ENCODE data around the gene RNASE4. TPM values are rescaled to one million over a fixed set of nuclear protein-coding genes. Genes with fewer than 3 reads are reported as not detected.

RNASE4 gene
- total and polyA plus RNA-seq, 10 of the 15 experiments (the other 5 are each of a cell fraction or from before 2014, with no cell fraction given) = 0.87 to 2.6 (median 1.3) TPM

DNA sequence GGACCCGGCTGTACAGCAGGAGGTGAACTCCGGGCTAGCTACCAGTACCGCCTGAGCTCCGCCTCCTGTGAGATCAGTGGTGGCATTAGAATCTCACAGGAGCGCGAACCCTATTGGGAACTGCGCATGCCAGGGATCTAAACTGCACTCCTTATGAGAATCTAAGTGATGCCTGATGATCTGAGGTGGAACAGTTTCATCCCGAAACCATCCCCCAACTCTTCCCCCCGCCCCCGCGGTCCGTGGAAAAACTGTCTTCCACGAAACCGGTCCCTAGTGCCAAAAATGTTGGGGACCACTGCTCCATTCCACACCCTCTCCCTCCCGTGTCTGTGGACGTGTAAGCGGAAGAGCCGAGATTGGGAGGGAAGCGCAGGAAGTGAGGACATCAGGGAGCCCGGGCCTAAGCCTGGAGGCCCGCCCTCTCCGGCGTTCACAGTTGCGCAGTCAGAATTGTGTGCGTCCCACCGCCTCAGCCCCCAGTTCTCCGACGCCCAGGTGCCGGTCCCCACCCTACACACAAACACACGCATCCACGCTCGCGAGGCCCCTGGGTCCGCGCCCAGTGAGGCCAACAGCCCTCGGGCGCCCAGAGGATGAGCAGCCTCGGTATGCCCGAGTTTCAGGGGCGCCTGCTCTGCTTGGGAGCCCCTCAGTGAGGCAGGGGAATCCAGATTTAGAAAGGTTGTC is 1.8 kb upstream of the RNASE4 start (continued):
- TF ChIP-seq TBL1XR1 (IDR thresholded peaks at IDR 0.05; ENCODE audit: low read depth, low read length) (no peak), JUND (IDR thresholded peaks at IDR 0.05; ENCODE audit: low read depth, low read length) (0 out of 2 replicates have a peak, but pooled peaks have one; percentile 48), MYB (IDR thresholded peaks at IDR 0.05; ENCODE audit: borderline replicate concordance, low read depth, low read length) (no peak), FOXK2 (IDR thresholded peaks at IDR 0.05) (no peak), EP300 (IDR thresholded peaks at IDR 0.05; ENCODE audit: borderline replicate concordance in 1 of 2, control insufficient read depth in 1 of 2, low read depth in 2 of 2, low read length in 2 of 2) (no peak), EZH2 (IDR thresholded peaks at IDR 0.05; ENCODE audit: borderline replicate concordance, control insufficient read depth, low read depth, low read length) (no peak), ZNF24 (IDR thresholded peaks at IDR 0.05) (no peak), TARDBP (IDR thresholded peaks at IDR 0.05; ENCODE audit: borderline replicate concordance) (no peak), CBX3 (IDR thresholded peaks at IDR 0.05; ENCODE audit: borderline replicate concordance, low read depth) (no peak), SUZ12 (IDR thresholded peaks at IDR 0.05; ENCODE audit: unreplicated experiment) (no peak), TCF12 (IDR thresholded peaks at IDR 0.05; ENCODE audit: low read depth, low read length) (no peak), POLR2AphosphoS5 (IDR thresholded peaks at IDR 0.05; ENCODE audit: low read length) (peak; percentile 89), ESRRA (IDR thresholded peaks at IDR 0.05; ENCODE audit: low read length) (no peak), PML (IDR thresholded peaks at IDR 0.05; ENCODE audit: low read length) (peak; percentile 90), NRF1 (conservative IDR thresholded peaks at IDR 0.05; ENCODE audit: low read depth, low read length) (0 out of 2 replicates have a peak, but pooled peaks have one; percentile 18), HDAC6 (IDR thresholded peaks at IDR 0.05; ENCODE audit: unreplicated experiment) (no peak), SIX5 (IDR thresholded peaks at IDR 0.05; ENCODE audit: low read depth, low read length, severe bottlenecking) (no peak), KAT2A (conservative IDR thresholded peaks at IDR 0.05; ENCODE audit: control insufficient read depth, low read depth, low read length) (no peak)
- TF ChIP-seq, protein P1, sequence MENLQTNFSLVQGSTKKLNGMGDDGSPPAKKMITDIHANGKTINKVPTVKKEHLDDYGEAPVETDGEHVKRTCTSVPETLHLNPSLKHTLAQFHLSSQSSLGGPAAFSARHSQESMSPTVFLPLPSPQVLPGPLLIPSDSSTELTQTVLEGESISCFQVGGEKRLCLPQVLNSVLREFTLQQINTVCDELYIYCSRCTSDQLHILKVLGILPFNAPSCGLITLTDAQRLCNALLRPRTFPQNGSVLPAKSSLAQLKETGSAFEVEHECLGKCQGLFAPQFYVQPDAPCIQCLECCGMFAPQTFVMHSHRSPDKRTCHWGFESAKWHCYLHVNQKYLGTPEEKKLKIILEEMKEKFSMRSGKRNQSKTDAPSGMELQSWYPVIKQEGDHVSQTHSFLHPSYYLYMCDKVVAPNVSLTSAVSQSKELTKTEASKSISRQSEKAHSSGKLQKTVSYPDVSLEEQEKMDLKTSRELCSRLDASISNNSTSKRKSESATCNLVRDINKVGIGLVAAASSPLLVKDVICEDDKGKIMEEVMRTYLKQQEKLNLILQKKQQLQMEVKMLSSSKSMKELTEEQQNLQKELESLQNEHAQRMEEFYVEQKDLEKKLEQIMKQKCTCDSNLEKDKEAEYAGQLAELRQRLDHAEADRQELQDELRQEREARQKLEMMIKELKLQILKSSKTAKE (IDR thresholded peaks at IDR 0.05; ENCODE audit: low read depth, poor library complexity, severe bottlenecking) = no peak
- TF ChIP-seq, protein P2, sequence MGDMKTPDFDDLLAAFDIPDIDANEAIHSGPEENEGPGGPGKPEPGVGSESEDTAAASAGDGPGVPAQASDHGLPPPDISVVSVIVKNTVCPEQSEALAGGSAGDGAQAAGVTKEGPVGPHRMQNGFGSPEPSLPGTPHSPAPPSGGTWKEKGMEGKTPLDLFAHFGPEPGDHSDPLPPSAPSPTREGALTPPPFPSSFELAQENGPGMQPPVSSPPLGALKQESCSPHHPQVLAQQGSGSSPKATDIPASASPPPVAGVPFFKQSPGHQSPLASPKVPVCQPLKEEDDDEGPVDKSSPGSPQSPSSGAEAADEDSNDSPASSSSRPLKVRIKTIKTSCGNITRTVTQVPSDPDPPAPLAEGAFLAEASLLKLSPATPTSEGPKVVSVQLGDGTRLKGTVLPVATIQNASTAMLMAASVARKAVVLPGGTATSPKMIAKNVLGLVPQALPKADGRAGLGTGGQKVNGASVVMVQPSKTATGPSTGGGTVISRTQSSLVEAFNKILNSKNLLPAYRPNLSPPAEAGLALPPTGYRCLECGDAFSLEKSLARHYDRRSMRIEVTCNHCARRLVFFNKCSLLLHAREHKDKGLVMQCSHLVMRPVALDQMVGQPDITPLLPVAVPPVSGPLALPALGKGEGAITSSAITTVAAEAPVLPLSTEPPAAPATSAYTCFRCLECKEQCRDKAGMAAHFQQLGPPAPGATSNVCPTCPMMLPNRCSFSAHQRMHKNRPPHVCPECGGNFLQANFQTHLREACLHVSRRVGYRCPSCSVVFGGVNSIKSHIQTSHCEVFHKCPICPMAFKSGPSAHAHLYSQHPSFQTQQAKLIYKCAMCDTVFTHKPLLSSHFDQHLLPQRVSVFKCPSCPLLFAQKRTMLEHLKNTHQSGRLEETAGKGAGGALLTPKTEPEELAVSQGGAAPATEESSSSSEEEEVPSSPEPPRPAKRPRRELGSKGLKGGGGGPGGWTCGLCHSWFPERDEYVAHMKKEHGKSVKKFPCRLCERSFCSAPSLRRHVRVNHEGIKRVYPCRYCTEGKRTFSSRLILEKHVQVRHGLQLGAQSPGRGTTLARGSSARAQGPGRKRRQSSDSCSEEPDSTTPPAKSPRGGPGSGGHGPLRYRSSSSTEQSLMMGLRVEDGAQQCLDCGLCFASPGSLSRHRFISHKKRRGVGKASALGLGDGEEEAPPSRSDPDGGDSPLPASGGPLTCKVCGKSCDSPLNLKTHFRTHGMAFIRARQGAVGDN (IDR thresholded peaks at IDR 0.05) = peak; percentile 74; the same call in 1 of the 2 replicates
- TF ChIP-seq, protein P3, sequence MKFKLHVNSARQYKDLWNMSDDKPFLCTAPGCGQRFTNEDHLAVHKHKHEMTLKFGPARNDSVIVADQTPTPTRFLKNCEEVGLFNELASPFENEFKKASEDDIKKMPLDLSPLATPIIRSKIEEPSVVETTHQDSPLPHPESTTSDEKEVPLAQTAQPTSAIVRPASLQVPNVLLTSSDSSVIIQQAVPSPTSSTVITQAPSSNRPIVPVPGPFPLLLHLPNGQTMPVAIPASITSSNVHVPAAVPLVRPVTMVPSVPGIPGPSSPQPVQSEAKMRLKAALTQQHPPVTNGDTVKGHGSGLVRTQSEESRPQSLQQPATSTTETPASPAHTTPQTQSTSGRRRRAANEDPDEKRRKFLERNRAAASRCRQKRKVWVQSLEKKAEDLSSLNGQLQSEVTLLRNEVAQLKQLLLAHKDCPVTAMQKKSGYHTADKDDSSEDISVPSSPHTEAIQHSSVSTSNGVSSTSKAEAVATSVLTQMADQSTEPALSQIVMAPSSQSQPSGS (IDR thresholded peaks at IDR 0.05; ENCODE audit: low read length) = no peak; the same call in 1 of the 2 replicates
- TF ChIP-seq, protein P4, sequence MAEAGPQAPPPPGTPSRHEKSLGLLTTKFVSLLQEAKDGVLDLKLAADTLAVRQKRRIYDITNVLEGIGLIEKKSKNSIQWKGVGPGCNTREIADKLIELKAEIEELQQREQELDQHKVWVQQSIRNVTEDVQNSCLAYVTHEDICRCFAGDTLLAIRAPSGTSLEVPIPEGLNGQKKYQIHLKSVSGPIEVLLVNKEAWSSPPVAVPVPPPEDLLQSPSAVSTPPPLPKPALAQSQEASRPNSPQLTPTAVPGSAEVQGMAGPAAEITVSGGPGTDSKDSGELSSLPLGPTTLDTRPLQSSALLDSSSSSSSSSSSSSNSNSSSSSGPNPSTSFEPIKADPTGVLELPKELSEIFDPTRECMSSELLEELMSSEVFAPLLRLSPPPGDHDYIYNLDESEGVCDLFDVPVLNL (IDR thresholded peaks at IDR 0.05; ENCODE audit: low read depth, low read length) = no peak

Data from GM12878 (cell line).